Fibroblast of lung (primary cell): ENCODE measurements around the gene S100A9.

Experiments
- CTCF ChIP-seq, 2 donors: IDR thresholded peaks in 1 of 2; conservative IDR thresholded peaks in 1 of 2; 1 replicate in 1 of 2; 2 replicates in 1 of 2; pipeline ENCODE4 v1.5.1; 2011 to 2012; ENCODE audit warnings: low read length in 2 of 2, control low read depth in 1 of 2, inconsistent platforms in 1 of 2, low read depth in 1 of 2, mild to moderate bottlenecking in 1 of 2
- EZH2 ChIP-seq: IDR thresholded peaks from 2 replicates; pipeline ENCODE4 v1.5.1; 2012; ENCODE audit warnings: low read length, control low read depth, mild to moderate bottlenecking; ENCODE audit errors: missing control alignments

- no peak for TF ChIP-seq CTCF (conservative IDR thresholded peaks at IDR 0.05 in 1 of 2, IDR thresholded peaks at IDR 0.05 in 1 of 2; ENCODE audit: low read depth in 1 of 2, low read length in 2 of 2)
- no peak for TF ChIP-seq EZH2
Observed at GRCh38 chr1:153370146-153370545, 12.5 kb downstream of the S100A9 start.
